Activated CD8-positive, alpha-beta T cell treated with anti-CD3 and anti-CD28 coated beads for 36 hours (primary cell): ENCODE results near the gene CLHC1. TPM values are rescaled to one million over a fixed set of nuclear protein-coding genes. Genes with fewer than 3 reads are reported as not detected.

Source experiments
- ATAC-seq: fragments of 200-7000 bp; cut with Tn5 transposase; one replicate; pipeline ENCODE4 v1.10.0; 2021; ENCODE audit warnings: mild to moderate bottlenecking, moderate library complexity
- CTCF ChIA-PET: fragments of 350-600 bp; sonication (Branson Sonifier 250); formaldehyde crosslinking; loops from one replicate; lab custom pipeline; 2021; ENCODE audit warnings: antibody characterized with exemption; lab: Charles Lee
- POLR2A ChIA-PET: fragments of 350-600 bp; sonication (Branson Sonifier 250); formaldehyde crosslinking; loops from one replicate; lab custom pipeline; 2021; ENCODE audit warnings: antibody characterized with exemption; lab: Charles Lee
- DNase-seq: peaks from one replicate; pipeline ENCODE4 v3.0.0-alpha.2; 2020
- H3K27ac Mint-ChIP-seq: one replicate; pipeline ENCODE4 v1.8.0; 2021; ENCODE audit warnings: mild to moderate bottlenecking, mixed read lengths
- H3K27me3 Mint-ChIP-seq: one replicate; pipeline ENCODE4 v1.8.0; 2021; ENCODE audit warnings: mixed read lengths
- H3K36me3 Mint-ChIP-seq: one replicate; pipeline ENCODE4 v1.8.0; 2021; ENCODE audit warnings: low read depth, mixed read lengths
- H3K4me1 Mint-ChIP-seq: one replicate; pipeline ENCODE4 v1.8.0; 2021; ENCODE audit warnings: low read depth, mixed read lengths
- H3K4me3 Mint-ChIP-seq: one replicate; pipeline ENCODE4 v1.8.0; 2021; ENCODE audit warnings: mild to moderate bottlenecking, moderate library complexity, mixed read lengths
- H3K9me3 Mint-ChIP-seq: one replicate; pipeline ENCODE4 v1.8.0; 2021; ENCODE audit warnings: mixed read lengths
- CTCF ChIP-seq: fragments of 200-600 bp; IDR thresholded peaks from one replicate; pipeline ENCODE4 v1.8.0; 2022; ENCODE audit warnings: antibody characterized with exemption, mild to moderate bottlenecking
- intact Hi-C: fragments of 100-400 bp; cut with micrococcal nuclease; formaldehyde crosslinking; loops from one replicate; pipeline ENCODE4 v1.10.0; 2022
- total RNA-seq, 2 experiments: library from RNA; stranded (reverse); gene quantifications; one replicate each; pipeline ENCODE4 v1.2.3, GENCODE V29; 2021

Gene CLHC1
- total RNA-seq, 2 experiments from 2014 or later, result 4.2 to 5.6 TPM

GRCh38 chr2:55139305-55139704 is 92.8 kb downstream of the CLHC1 start:
- ChIA-PET POLR2A (no interaction called here), CTCF (interaction anchor here (1.4 to 1.5 kb wide), 2 partner anchors 17 to 28 kb away, joined by 3 to 5 read pairs; no protein-coding TSS in a partner anchor)
- no peaks in the 10 kb centered on the region for H3K27me3 Mint-ChIP-seq
- peaks cover 3% of the 10 kb centered on the region for H3K36me3 Mint-ChIP-seq
- H3K9me3 Mint-ChIP-seq, result peaks cover 3% of the 10 kb centered on the region
- no peak for TF ChIP-seq CTCF
- H3K27ac Mint-ChIP-seq, result no peak overlapping the region
- DNase-seq (no peak), ATAC-seq (no peak)
- intact Hi-C loops, result no loop called here
- no peak overlapping the region for H3K4me3 Mint-ChIP-seq
- H3K4me1 Mint-ChIP-seq, result peaks cover 22% of the 10 kb centered on the region

- ATAC-seq (no peak), DNase-seq (no peak)
- H3K27me3 Mint-ChIP-seq, result no peaks in the 10 kb centered on the region
- TF ChIP-seq CTCF, result no peak
- peaks cover 1% of the 10 kb centered on the region for H3K9me3 Mint-ChIP-seq
- H3K4me1 Mint-ChIP-seq, result peaks cover 27% of the 10 kb centered on the region
- ChIA-PET POLR2A (no interaction called here), CTCF (interaction anchor here (1.4 to 1.5 kb wide), 2 partner anchors 18 to 29 kb away, joined by 3 to 5 read pairs; no protein-coding TSS in a partner anchor)
- no peak overlapping the region for H3K27ac Mint-ChIP-seq
- intact Hi-C loops, result no loop called here
- peaks cover under 1% of the 10 kb centered on the region for H3K36me3 Mint-ChIP-seq
- no peak overlapping the region for H3K4me3 Mint-ChIP-seq
Measured at GRCh38 chr2:55138882-55139229, 93.2 kb downstream of the CLHC1 start.

GRCh38 chr2:55138014-55138881 is 93.8 kb downstream of the CLHC1 start:
- ChIA-PET POLR2A (interaction anchor here (0.9 kb wide), 1 partner anchor 33 kb away, joined by 3 read pairs; no protein-coding TSS in a partner anchor), CTCF (interaction anchor here (1.4 to 1.5 kb wide), 2 partner anchors 18 to 29 kb away, joined by 3 to 5 read pairs; no protein-coding TSS in a partner anchor)
- DNase-seq, result no peak
- H3K4me1 Mint-ChIP-seq, result peaks cover 32% of the 10 kb centered on the region
- peaks cover 2% of the 10 kb centered on the region for H3K36me3 Mint-ChIP-seq
- H3K27me3 Mint-ChIP-seq, result no peaks in the 10 kb centered on the region
- no peak overlapping the region for H3K27ac Mint-ChIP-seq
- TF ChIP-seq CTCF, result no peak
- intact Hi-C loops, result no loop called here
- no peak for ATAC-seq
- H3K9me3 Mint-ChIP-seq, result peaks cover 1% of the 10 kb centered on the region
- no peak overlapping the region for H3K4me3 Mint-ChIP-seq

- intact Hi-C loops, result no loop called here
- DNase-seq (no peak), ATAC-seq (no peak)
- H3K9me3 Mint-ChIP-seq, result peaks cover 2% of the 10 kb centered on the region
- H3K36me3 Mint-ChIP-seq, result peaks cover 2% of the 10 kb centered on the region
- no peak overlapping the region for H3K27ac Mint-ChIP-seq
- CTCF ChIA-PET, result no interaction called here
- POLR2A ChIA-PET, result interaction anchor here (0.9 kb wide), 1 partner anchor 34 kb away, joined by 3 read pairs; no protein-coding TSS in a partner anchor
- peaks cover 33% of the 10 kb centered on the region for H3K4me1 Mint-ChIP-seq
- no peaks in the 10 kb centered on the region for H3K27me3 Mint-ChIP-seq
- no peak for TF ChIP-seq CTCF
- no peak overlapping the region for H3K4me3 Mint-ChIP-seq
Measured at GRCh38 chr2:55137024-55137958, 94.8 kb downstream of the CLHC1 start.
